Neural progenitor cell (in vitro differentiated cells): ENCODE measurements around the gene LRRC1. TPM values are rescaled to one million over a fixed set of nuclear protein-coding genes. Genes with fewer than 3 reads are reported as not detected.

Experiments used
- DNase-seq: peaks from one replicate; pipeline ENCODE4 v3.0.0-alpha.2; 2016; ENCODE audit warnings: low spot score
- H2AFZ ChIP-seq: fragments of 200-600 bp; sonication (generic); replicated peaks from 2 replicates; pipeline ENCODE4 v1.6.1; 2016; ENCODE audit warnings: antibody characterized with exemption
- H3F3A ChIP-seq: fragments of 200-600 bp; sonication (generic); 2 replicates; pipeline ENCODE4 v1.6.1; 2016; ENCODE audit warnings: antibody characterized with exemption, low read depth
- H3K27ac ChIP-seq: fragments of 200-600 bp; sonication (generic); 2 replicates; pipeline ENCODE4 v1.5.1; 2016; ENCODE audit warnings: mild to moderate bottlenecking
- H3K27me3 ChIP-seq: fragments of 200-600 bp; sonication (generic); 2 replicates; pipeline ENCODE4 v1.6.1; 2016; ENCODE audit warnings: mild to moderate bottlenecking, moderate library complexity
- H3K36me3 ChIP-seq: fragments of 200-600 bp; sonication (generic); 2 replicates; pipeline ENCODE4 v1.5.1; 2016
- H3K4me1 ChIP-seq: fragments of 200-600 bp; sonication (generic); 2 replicates; pipeline ENCODE4 v1.6.1; 2016; ENCODE audit warnings: mixed run types
- H3K4me2 ChIP-seq: fragments of 200-600 bp; sonication (generic); 2 replicates; pipeline ENCODE4 v1.6.1; 2016
- H3K4me3 ChIP-seq: fragments of 200-600 bp; sonication (generic); 2 replicates; pipeline ENCODE4 v1.5.1; 2016
- H3K79me2 ChIP-seq: fragments of 200-600 bp; sonication (generic); 2 replicates; pipeline ENCODE4 v1.6.1; 2016; ENCODE audit warnings: low read depth
- H3K9ac ChIP-seq: fragments of 200-600 bp; sonication (generic); 2 replicates; pipeline ENCODE4 v1.6.1; 2016
- H3K9me3 ChIP-seq: fragments of 200-600 bp; sonication (generic); 2 replicates; pipeline ENCODE4 v1.5.1; 2016; ENCODE audit warnings: low read depth
- H4K20me1 ChIP-seq: fragments of 200-600 bp; sonication (generic); 2 replicates; pipeline ENCODE4 v1.6.1; 2016; ENCODE audit warnings: low read depth
- H3K27ac Mint-ChIP-seq: 3 replicates; pipeline ENCODE4 v1.8.0; 2021; ENCODE audit warnings: mixed read lengths
- H3K27me3 Mint-ChIP-seq: 2 replicates; pipeline ENCODE4 v1.8.0; 2022; ENCODE audit warnings: low read depth, mild to moderate bottlenecking, inconsistent platforms, moderate library complexity, mixed read lengths; ENCODE audit not compliant: insufficient read depth
- H3K36me3 Mint-ChIP-seq: 3 replicates; pipeline ENCODE4 v1.8.0; 2021; ENCODE audit warnings: mixed read lengths
- H3K4me1 Mint-ChIP-seq: 3 replicates; pipeline ENCODE4 v1.8.0; 2021; ENCODE audit warnings: mixed read lengths
- H3K4me3 Mint-ChIP-seq: 3 replicates; pipeline ENCODE4 v1.8.0; 2021; ENCODE audit warnings: mild to moderate bottlenecking, moderate library complexity, mixed read lengths
- H3K9me3 Mint-ChIP-seq: 3 replicates; pipeline ENCODE4 v1.8.0; 2020; ENCODE audit warnings: mixed read lengths
- CTCF ChIP-seq: fragments of 200-600 bp; sonication (generic); IDR thresholded peaks from 2 replicates; pipeline ENCODE4 v1.5.1; 2017; ENCODE audit warnings: antibody characterized with exemption, mild to moderate bottlenecking
- EZH2 ChIP-seq: fragments of 200-600 bp; sonication (generic); IDR thresholded peaks from 2 replicates; pipeline ENCODE4 v1.6.1; 2017; ENCODE audit warnings: antibody characterized with exemption, mild to moderate bottlenecking, moderate library complexity
- EZH2phosphoT487 ChIP-seq: fragments of 200-600 bp; sonication (generic); IDR thresholded peaks from 2 replicates; pipeline ENCODE4 v1.6.1; 2017; ENCODE audit warnings: antibody characterized with exemption
- total RNA-seq: library from RNA; depleted of rRNA; stranded (reverse); fragments of >200 nt; gene quantifications from 2 replicates; pipeline ENCODE4 v1.2.3, GENCODE V29; 2015; ENCODE audit warnings: low replicate concordance

Gene LRRC1
- total RNA-seq, 1 donor from 2014 or later: 14.0 TPM

GRCh38 chr6:53795340-53795701 lies 516 bp downstream of the LRRC1 start:
- peaks cover 11% of the 10 kb centered on the region for H3K4me1 ChIP-seq
- Mint-ChIP-seq H3K4me1 (peaks cover 28% of the 10 kb centered on the region), H3K36me3 (no peaks in the 10 kb centered on the region), H3K27me3 (peaks cover 8% of the 10 kb centered on the region), H3K9me3 (no peaks in the 10 kb centered on the region), H3K4me3 (peak overlapping the region; percentile 96), H3K27ac (peak overlapping the region; percentile 31)
- no peak for DNase-seq
- H2AFZ ChIP-seq: peak overlapping the region; percentile 89
- H3K9me3 ChIP-seq: no peaks in the 10 kb centered on the region
- peak; percentile 10 for TF ChIP-seq EZH2
- no peak for TF ChIP-seq CTCF
- peaks cover 9% of the 10 kb centered on the region for H4K20me1 ChIP-seq
- H3K36me3 ChIP-seq: no peaks in the 10 kb centered on the region
- peak overlapping the region; percentile 92 for H3K4me2 ChIP-seq
- H3F3A ChIP-seq: peaks cover 19% of the 10 kb centered on the region
- no peak overlapping the region for H3K27ac ChIP-seq
- peak overlapping the region; percentile 70 for H3K4me3 ChIP-seq
- H3K79me2 ChIP-seq: peaks cover 18% of the 10 kb centered on the region
- peaks cover 40% of the 10 kb centered on the region for H3K27me3 ChIP-seq
- no peak overlapping the region for H3K9ac ChIP-seq

GRCh38 chr6:53795702-53796450 lies 1.1 kb downstream of the LRRC1 start:
- no peak overlapping the region for H3K27ac Mint-ChIP-seq
- Histone ChIP-seq H2AFZ (peak overlapping the region; percentile 89), H3K79me2 (peaks cover 18% of the 10 kb centered on the region)

DNA sequence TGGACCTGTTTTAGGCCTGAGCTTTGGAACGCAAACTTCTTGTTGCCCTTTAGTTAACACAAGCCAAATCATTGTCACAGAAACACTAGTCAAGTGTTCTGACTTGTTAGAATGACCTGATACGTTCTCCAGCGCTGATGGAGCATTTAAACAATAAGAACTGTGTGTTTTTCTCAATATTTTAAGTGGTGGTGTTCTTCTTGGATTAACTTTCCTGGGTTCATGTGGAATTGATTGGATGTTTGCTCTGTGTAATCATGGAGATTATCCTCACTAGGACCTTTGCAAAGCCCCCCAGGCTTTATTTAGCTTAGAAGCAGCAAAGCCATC lies 1.6 kb downstream of the LRRC1 start:
- no peaks in the 10 kb centered on the region for H3K36me3 ChIP-seq
- no peak overlapping the region for H3K9ac ChIP-seq
- no peak for DNase-seq
- no peaks in the 10 kb centered on the region for H3K36me3 Mint-ChIP-seq
- peaks cover 19% of the 10 kb centered on the region for H3K79me2 ChIP-seq
- H3K9me3 ChIP-seq: no peaks in the 10 kb centered on the region
- H3K27me3 Mint-ChIP-seq: peaks cover 8% of the 10 kb centered on the region
- no peak overlapping the region for H2AFZ ChIP-seq
- peaks cover 30% of the 10 kb centered on the region for H3K4me1 Mint-ChIP-seq
- no peak overlapping the region for H3K27ac Mint-ChIP-seq
- H3K9me3 Mint-ChIP-seq: no peaks in the 10 kb centered on the region
- peaks cover 40% of the 10 kb centered on the region for H3K27me3 ChIP-seq
- H3F3A ChIP-seq: peaks cover 19% of the 10 kb centered on the region
- no peak for TF ChIP-seq EZH2
- no peak for TF ChIP-seq EZH2phosphoT487
- no peak for TF ChIP-seq CTCF
- H3K27ac ChIP-seq: no peak overlapping the region
- H4K20me1 ChIP-seq: peaks cover 9% of the 10 kb centered on the region
- peaks cover 11% of the 10 kb centered on the region for H3K4me1 ChIP-seq
- H3K4me2 ChIP-seq: peak overlapping the region; percentile 92
- peak overlapping the region; percentile 96 for H3K4me3 Mint-ChIP-seq
- peak overlapping the region; percentile 70 for H3K4me3 ChIP-seq

More at GRCh38 chr6:53795702-53796450, 1.1 kb downstream of the LRRC1 start:
- TF ChIP-seq EZH2 (no peak), EZH2phosphoT487 (no peak), CTCF (no peak)
- no peaks in the 10 kb centered on the region for H3K36me3 Mint-ChIP-seq
- H3K9me3 ChIP-seq: no peaks in the 10 kb centered on the region
- H4K20me1 ChIP-seq: peaks cover 9% of the 10 kb centered on the region
- peak overlapping the region; percentile 70 for H3K4me3 ChIP-seq
- no peaks in the 10 kb centered on the region for H3K9me3 Mint-ChIP-seq
- H3K36me3 ChIP-seq: no peaks in the 10 kb centered on the region
- H3K27ac ChIP-seq: no peak overlapping the region
- H3K4me1 Mint-ChIP-seq: peaks cover 29% of the 10 kb centered on the region
- no peak overlapping the region for H3K9ac ChIP-seq
- H3K27me3 Mint-ChIP-seq: peaks cover 8% of the 10 kb centered on the region
- H3K27me3 ChIP-seq: peaks cover 40% of the 10 kb centered on the region
- peak; percentile 69 for DNase-seq
- peaks cover 19% of the 10 kb centered on the region for H3F3A ChIP-seq
- peak overlapping the region; percentile 96 for H3K4me3 Mint-ChIP-seq
- H3K4me1 ChIP-seq: peaks cover 11% of the 10 kb centered on the region
- peak overlapping the region; percentile 92 for H3K4me2 ChIP-seq
